H54 (cell line): ENCODE results near the gene RNU1-2.
"Not testable (repeated sequence)": the region's sequence is repeated elsewhere in the genome, so short reads cannot be mapped to it uniquely, and the experiment has no call there.

Experiments used
- DNase-seq: peaks from one replicate; pipeline ENCODE4 v3.0.0; 2011; ENCODE audit warnings: low spot score, mixed read lengths; ENCODE audit not compliant: insufficient read length
- FAIRE-seq: peaks from 3 replicates; lab custom pipeline; 2011; peaks lifted over from hg19 to GRCh38; lab: Jason Lieb, UNC
- POLR2A ChIP-seq: IDR thresholded peaks from 2 replicates; pipeline ENCODE4 v1.6.1; 2011; ENCODE audit warnings: low read depth, mild to moderate bottlenecking, low read length

The RNU1-2 gene

DNA sequence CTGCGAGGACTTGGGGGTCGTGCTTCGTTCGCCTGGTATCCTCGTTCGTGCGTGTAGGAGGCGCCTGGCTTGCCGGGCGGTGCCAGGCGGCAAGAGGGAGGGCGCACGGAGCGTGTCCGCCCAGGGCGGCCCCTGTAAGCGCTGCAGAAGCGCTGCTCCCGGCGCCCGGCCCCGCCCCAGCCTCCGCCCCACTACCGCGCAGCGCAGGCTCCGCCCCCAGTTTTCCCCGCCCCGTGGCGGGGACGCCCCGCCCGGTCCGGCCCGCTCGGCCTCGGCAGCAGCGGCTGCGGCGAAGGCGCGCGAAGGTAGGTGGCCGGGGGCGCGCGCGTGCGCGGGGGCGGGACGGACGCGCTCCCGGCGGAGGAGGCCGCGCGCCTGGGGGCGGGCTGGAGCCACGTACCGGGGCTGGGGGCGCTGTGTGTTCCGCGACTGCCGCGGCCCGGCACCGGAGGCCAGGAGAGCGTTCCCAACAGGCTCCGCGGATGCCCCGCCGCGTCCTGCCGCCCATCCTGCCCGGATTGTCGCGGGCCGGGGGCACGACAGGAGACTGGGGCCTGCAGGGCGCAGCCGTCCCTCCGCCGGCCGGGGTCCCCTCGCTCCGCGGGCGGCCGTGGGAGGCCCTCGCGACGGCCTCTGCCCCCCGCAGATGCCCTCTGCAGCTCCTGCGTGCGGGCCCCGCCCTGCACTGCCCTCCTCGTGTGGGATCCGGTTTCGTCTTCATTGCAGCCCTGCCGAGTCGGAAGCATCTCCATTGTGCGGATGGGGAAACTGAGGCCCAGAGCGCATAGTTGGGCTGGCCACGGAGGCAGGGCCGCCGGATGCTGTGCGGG, 18.3 kb downstream of the RNU1-2 start:
- peak; percentile 95 for DNase-seq
- FAIRE-seq: no peak
- TF ChIP-seq POLR2A: peak; percentile 47; the same call in 1 of the 2 replicates

GRCh38 chr1:16914928-16915626, 19.3 kb downstream of the RNU1-2 start:
- not testable (repeated sequence) for DNase-seq, FAIRE-seq

GRCh38 chr1:16915627-16915973, 19.8 kb downstream of the RNU1-2 start:
- no peak for TF ChIP-seq POLR2A
- DNase-seq (no peak), FAIRE-seq (no peak)

- DNase-seq, FAIRE-seq: not testable (repeated sequence)
These were observed 20.5 kb downstream of the RNU1-2 start for GRCh38 chr1:16916036-16916880.

GRCh38 chr1:16918371-16918770, 22.6 kb downstream of the RNU1-2 start:
- FAIRE-seq (no peak), DNase-seq (no peak)
- no peak for TF ChIP-seq POLR2A

DNA sequence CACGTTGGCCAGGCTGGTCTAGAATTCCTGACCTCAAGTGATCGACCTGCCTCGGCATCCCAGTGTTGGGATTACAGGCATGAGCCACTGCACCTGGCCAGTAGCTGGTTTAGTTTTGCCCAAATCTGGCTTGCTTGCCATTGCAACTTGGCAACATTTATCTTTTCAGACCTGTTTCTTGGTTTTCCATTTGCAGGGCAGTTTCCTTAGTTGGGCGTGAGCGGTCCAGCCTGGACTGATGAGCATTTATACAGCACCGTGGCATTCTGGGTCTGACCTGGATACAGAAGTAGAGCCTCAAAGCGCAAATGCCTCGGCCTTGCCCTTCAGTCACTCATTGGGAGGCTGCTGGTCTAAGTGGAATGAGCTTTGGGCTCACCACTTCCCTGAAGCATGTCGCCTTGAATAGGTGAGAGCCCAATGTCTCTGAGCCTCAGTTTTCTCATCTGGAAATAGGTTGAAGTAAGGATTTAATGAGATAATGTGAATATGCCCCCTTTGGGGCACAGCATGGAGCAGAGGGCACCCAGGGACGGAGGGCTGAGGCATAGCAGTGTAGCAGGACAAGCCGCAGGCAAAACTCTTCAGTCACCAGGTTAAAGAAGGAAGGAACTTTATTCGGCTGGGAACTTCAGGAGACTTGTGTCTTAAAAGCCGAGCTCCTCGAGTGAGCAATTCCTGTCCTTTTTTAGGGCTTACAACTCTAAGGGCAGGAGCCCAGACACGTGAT, 23.3 kb downstream of the RNU1-2 start:
- FAIRE-seq, DNase-seq: not testable (repeated sequence)

DNA sequence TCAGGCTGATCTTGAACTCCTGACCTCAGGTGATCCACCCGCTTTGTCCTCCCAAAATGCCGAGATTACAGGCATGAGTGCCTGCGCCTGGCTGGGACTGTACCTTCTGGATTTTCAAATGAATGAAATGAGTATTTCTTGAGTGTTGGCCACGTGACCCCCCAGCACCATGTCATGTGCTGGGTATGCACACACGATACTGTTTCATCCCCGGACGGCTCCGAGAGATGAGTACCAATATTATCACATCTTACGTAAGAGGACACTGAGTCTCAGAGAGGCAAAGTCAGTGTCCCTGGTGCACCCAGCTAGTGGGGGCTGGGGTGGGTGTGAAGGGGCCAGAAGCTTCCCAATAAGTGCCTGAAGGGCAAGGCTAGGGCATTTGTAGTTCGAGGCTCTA, 25.2 kb downstream of the RNU1-2 start:
- FAIRE-seq (no peak), DNase-seq (no peak)
- TF ChIP-seq POLR2A: no peak

DNA sequence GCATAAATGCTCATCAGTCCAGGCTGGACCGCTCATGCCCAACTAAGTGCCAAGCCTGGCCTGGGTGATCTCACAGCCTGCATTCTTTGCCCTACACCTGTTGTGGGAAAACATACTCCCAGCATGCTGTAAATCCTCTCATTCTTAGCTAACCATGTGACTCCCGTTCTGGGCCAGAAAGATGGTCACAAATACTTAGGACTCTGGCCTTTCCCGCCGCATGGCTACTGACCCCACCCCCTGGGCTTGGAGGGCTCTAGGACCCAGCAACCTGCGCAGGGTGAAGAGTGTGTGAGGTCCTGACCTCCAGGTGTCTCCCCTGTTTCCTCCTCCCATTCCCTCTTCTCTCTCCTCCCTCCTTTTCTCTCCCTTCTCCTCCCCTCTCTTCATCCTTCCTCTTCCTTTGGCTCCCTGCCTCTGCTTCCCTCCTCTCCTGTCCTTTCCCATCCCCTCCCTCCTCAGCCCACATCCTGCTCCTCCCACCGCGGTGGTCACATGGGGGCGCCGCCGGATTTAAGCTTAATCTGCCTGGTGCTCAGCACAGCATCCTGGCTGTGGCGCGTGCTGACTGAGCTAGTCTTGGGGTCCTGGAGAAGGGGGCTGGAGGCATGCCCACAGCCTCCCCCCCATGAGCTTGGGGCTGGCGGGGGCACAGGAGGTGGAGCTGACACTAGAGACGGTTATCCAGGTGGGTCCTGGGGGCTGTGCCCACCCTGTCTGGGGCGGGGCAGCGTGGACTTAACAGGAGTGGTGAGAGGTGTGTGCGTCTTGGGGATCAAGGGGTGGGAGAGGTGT, 25.8 kb downstream of the RNU1-2 start, which contains the start of gene CROCC:
Gene CROCC (plus strand): TSS at position 541 of the 795 bp plus-strand sequence. CDS start 88 bp downstream, at position 629.
- no peak for DNase-seq
- TF ChIP-seq POLR2A: no peak
- no peak for FAIRE-seq

DNA sequence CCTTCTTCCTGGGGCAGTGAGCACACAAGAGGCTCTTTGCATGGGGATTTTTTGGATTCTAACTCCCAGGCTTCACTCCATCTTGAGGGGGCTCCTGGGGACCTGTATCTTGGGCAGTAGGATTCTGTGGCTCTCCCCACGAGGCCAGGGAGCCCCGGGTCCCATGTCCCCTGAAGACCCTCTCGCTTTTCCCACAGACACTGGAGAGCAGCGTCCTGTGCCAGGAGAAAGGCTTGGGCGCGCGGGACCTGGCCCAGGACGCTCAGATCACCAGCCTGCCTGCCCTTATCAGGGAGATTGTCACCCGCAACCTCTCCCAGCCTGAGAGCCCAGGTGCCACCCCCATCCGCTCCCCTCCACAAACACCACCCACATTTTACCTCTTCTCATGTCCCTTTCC, 26.7 kb downstream of the RNU1-2 start:
- no peak for TF ChIP-seq POLR2A
- DNase-seq: no peak
- no peak for FAIRE-seq

DNA sequence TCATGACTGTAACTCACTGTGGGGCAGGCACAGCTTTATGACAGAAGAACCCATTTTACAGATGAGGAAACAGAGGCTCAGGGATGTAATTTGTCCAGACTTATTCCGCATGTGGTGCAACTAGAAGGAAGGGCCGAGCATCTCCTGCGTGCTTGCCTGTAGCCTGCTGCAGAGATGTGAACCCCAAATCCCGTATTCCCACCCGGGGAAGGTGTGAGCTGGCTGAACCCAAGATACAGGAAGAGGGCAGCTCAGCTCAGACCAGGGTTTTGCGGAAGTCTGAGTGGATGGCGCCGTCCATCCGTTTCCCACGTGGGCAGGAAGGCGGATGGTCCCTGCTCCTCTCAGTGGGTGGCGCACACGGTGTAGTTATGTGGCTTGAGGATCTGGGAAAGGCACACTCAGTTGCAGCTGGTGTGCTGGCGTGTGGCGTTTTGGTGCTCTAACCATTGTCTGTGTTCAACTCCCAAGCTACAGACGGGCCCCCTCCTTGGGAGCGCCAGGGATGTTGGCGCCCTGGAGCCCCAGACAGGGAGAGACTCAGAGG, 27.2 kb downstream of the RNU1-2 start:
- FAIRE-seq (no peak), DNase-seq (no peak)
- no peak for TF ChIP-seq POLR2A

DNA sequence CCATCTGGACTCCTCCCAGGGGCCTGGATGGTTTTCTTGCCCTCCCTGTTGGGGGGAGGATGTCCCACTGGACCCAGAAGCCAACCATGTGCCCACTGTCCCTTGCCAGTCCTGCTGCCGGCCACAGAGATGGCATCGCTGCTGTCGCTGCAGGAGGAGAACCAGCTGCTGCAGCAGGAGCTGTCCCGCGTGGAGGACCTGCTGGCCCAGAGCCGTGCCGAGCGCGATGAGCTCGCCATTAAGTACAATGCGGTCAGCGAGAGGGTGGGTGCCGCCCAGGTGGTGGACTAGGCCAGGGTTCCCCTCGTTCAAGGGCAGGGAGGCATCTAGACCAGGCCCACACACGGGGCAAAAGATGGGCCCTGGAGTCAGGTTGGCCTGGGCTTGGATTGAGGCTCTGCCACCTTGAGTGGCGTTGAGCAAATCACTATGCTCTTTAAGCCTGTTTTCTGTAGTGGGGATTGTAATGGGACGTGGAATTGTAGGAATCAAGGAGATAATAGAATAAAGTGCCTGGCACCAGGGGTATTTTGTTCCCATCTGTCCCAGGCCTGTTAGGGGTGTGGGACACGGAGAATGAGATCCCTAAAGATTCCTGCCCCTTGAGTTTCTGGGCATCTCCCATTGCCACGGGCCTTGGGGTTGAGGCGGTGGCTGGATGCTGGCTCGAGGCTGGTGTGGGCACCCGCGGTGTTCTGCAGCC, 28.6 kb downstream of the RNU1-2 start:
- FAIRE-seq (no peak), DNase-seq (no peak)
- no peak for TF ChIP-seq POLR2A
